ENCODE measurements around the gene CASQ2.

DNA sequence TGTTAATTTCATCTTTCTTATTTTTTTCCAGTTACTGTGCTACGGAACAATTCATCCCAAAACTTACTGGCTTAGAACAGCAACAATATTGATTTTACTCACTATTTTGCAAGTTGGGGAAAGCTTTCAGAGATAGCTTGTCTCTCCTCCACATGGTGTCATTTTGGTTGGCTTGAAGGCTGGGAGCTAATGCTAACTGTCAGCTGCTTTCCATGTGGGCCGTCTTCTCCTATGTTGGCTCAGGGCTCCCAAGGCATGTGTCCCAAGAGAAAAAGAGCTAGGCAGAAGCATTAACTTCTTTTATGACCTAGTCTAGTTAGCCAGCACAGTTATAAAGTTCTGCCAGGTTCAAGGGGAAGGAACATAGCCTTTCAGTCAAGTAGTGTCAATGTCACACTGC is 33.9 kb upstream of the CASQ2 start:
- TF ChIP-seq POLR2AphosphoS5 (IDR thresholded peaks at IDR 0.05; ENCODE audit: low read depth, low read length) (no peak), SPI1 (IDR thresholded peaks at IDR 0.05; ENCODE audit: low read depth, low read length) (no peak), POLR2A (IDR thresholded peaks at IDR 0.05; ENCODE audit: low read depth, low read length) (no peak), POU2F2 (IDR thresholded peaks at IDR 0.05; ENCODE audit: low read depth, low read length) (no peak), PAX5 (IDR thresholded peaks at IDR 0.05; ENCODE audit: insufficient read depth, low read length, severe bottlenecking) (no peak)
